GM23338 (cell line): ENCODE results near the gene PGAP6. TPM values are rescaled to one million over a fixed set of nuclear protein-coding genes. Genes with fewer than 3 reads are reported as not detected.

Source experiments
- ATAC-seq: fragments of 200-7000 bp; cut with Tn5 transposase; 3 replicates; pipeline ENCODE4 v1.9.1; 2020
- DNase-seq: peaks from one replicate; pipeline ENCODE4 v3.0.0-alpha.2; 2015; ENCODE audit warnings: low spot score
- H2AFZ ChIP-seq: fragments of 200-600 bp; sonication (generic); 2 replicates; pipeline ENCODE4 v1.8.0; 2016; ENCODE audit warnings: antibody characterized with exemption, mild to moderate bottlenecking, moderate library complexity
- H3F3A ChIP-seq: fragments of 200-600 bp; sonication (generic); replicated peaks from 2 replicates; pipeline ENCODE4 v1.8.0; 2017; ENCODE audit warnings: antibody characterized with exemption, mixed run types, low read depth
- H3K27ac ChIP-seq: fragments of 200-600 bp; sonication (generic); 2 replicates; pipeline ENCODE4 v1.6.1; 2016; ENCODE audit warnings: low read depth
- H3K27me3 ChIP-seq: fragments of 200-600 bp; sonication (generic); 2 replicates; pipeline ENCODE4 v1.8.0; 2016; ENCODE audit warnings: mild to moderate bottlenecking, mixed run types, moderate library complexity; ENCODE audit not compliant: insufficient read depth
- H3K36me3 ChIP-seq: fragments of 200-600 bp; sonication (generic); 2 replicates; pipeline ENCODE4 v1.8.0; 2016; ENCODE audit warnings: mild to moderate bottlenecking; ENCODE audit not compliant: insufficient read depth
- H3K4me1 ChIP-seq: fragments of 200-600 bp; sonication (generic); 2 replicates; pipeline ENCODE4 v1.8.0; 2016; ENCODE audit warnings: mild to moderate bottlenecking, moderate library complexity; ENCODE audit not compliant: insufficient read depth
- H3K4me2 ChIP-seq: fragments of 200-600 bp; sonication (generic); 2 replicates; pipeline ENCODE4 v1.7.1; 2017; ENCODE audit warnings: mixed run types
- H3K4me3 ChIP-seq: fragments of 200-600 bp; sonication (generic); 2 replicates; pipeline ENCODE4 v1.6.1; 2016; ENCODE audit warnings: mixed run types
- H3K79me2 ChIP-seq: fragments of 200-600 bp; sonication (generic); replicated peaks from 2 replicates; pipeline ENCODE4 v1.8.0; 2017; ENCODE audit warnings: mild to moderate bottlenecking; ENCODE audit not compliant: insufficient read depth
- H3K9me2 ChIP-seq: fragments of 200-600 bp; sonication (generic); 2 replicates; pipeline ENCODE4 v1.8.0; 2017; ENCODE audit not compliant: insufficient read depth
- H4K20me1 ChIP-seq: fragments of 200-600 bp; sonication (generic); replicated peaks from 2 replicates; pipeline ENCODE4 v1.8.0; 2017; ENCODE audit warnings: mild to moderate bottlenecking; ENCODE audit not compliant: insufficient read depth
- H3K27ac Mint-ChIP-seq: 2 replicates; pipeline ENCODE4 v1.8.0; 2020; ENCODE audit warnings: inconsistent platforms, mild to moderate bottlenecking, moderate library complexity, mixed read lengths
- H3K27me3 Mint-ChIP-seq: 3 replicates; pipeline ENCODE4 v1.8.0; 2022; ENCODE audit warnings: low read depth, mild to moderate bottlenecking, moderate library complexity, mixed read lengths, inconsistent platforms; ENCODE audit not compliant: insufficient read depth, poor library complexity
- H3K36me3 Mint-ChIP-seq: 3 replicates; pipeline ENCODE4 v1.8.0; 2021; ENCODE audit warnings: low read depth, mild to moderate bottlenecking, inconsistent platforms, moderate library complexity, mixed read lengths
- H3K4me1 Mint-ChIP-seq: 3 replicates; pipeline ENCODE4 v1.8.0; 2020; ENCODE audit warnings: mild to moderate bottlenecking, inconsistent platforms, mixed read lengths
- H3K4me3 Mint-ChIP-seq: 3 replicates; pipeline ENCODE4 v1.8.0; 2021; ENCODE audit warnings: moderate library complexity, mild to moderate bottlenecking, inconsistent platforms, mixed read lengths
- H3K9me3 Mint-ChIP-seq: 3 replicates; pipeline ENCODE4 v1.8.0; 2020; ENCODE audit warnings: moderate library complexity, mild to moderate bottlenecking, inconsistent platforms, mixed read lengths
- CREB1 ChIP-seq: fragments of 250-450 bp; sonication (Bioruptor Pico); IDR thresholded peaks from 2 replicates; pipeline ENCODE4 v1.5.0; 2020; ENCODE audit warnings: low read depth, mild to moderate bottlenecking, moderate library complexity
- EZH2 ChIP-seq: fragments of 200-600 bp; sonication (generic); IDR thresholded peaks from one replicate; pipeline ENCODE4 v1.8.0; 2017; ENCODE audit warnings: antibody characterized with exemption, mild to moderate bottlenecking, low read depth; ENCODE audit not compliant: unreplicated experiment
- EZH2phosphoT487 ChIP-seq: fragments of 200-600 bp; sonication (generic); IDR thresholded peaks from one replicate; pipeline ENCODE4 v1.8.1; 2018; ENCODE audit warnings: antibody characterized with exemption; ENCODE audit not compliant: unreplicated experiment
- JUNB ChIP-seq: IDR thresholded peaks from one replicate; pipeline ENCODE4 v1.6.1; 2016; ENCODE audit warnings: antibody characterized with exemption; ENCODE audit not compliant: unreplicated experiment
- NANOG ChIP-seq: IDR thresholded peaks from 2 replicates; pipeline ENCODE4 v1.6.1; 2016; ENCODE audit warnings: antibody characterized with exemption, borderline replicate concordance
- POLR2AphosphoS5 ChIP-seq: IDR thresholded peaks from 2 replicates; pipeline ENCODE4 v1.6.1; 2016; ENCODE audit warnings: antibody characterized with exemption, low read depth
- STAT1 ChIP-seq: IDR thresholded peaks from one replicate; pipeline ENCODE4 v1.6.1; 2016; ENCODE audit warnings: antibody characterized with exemption; ENCODE audit not compliant: unreplicated experiment
- ZNF114 ChIP-seq: fragments of 250-450 bp; sonication (Bioruptor Pico); IDR thresholded peaks from 2 replicates; pipeline ENCODE4 v1.5.0; 2020; ENCODE audit warnings: mild to moderate bottlenecking, moderate library complexity
- ZNF331 ChIP-seq: fragments of 250-450 bp; sonication (Bioruptor Pico); IDR thresholded peaks from 2 replicates; pipeline ENCODE4 v1.5.0; 2020; ENCODE audit warnings: low read depth, mild to moderate bottlenecking, moderate library complexity
- polyA plus RNA-seq: library from polyadenylated mRNA; unstranded; fragments of >200 nt; fragmentation: Nextera tagmentation; extraction: Ambion mirVana; gene quantifications from 2 replicates; pipeline ENCODE4 v1.2.1, GENCODE V29; 2016
- total RNA-seq: library from RNA; depleted of rRNA; stranded (reverse); fragments of >200 nt; shearing (Covaris generic); gene quantifications from 2 replicates; pipeline ENCODE4 v1.2.3, GENCODE V29; 2014
- TF ChIP-seq, protein P1 (sequence below): IDR thresholded peaks from one replicate; pipeline ENCODE4 v1.6.1; 2018; ENCODE audit warnings: antibody characterized with exemption; ENCODE audit not compliant: unreplicated experiment
- TF ChIP-seq, protein P2 (sequence below): fragments of 250-450 bp; sonication (Bioruptor Pico); IDR thresholded peaks from 2 replicates; pipeline ENCODE4 v1.5.0; 2020; ENCODE audit warnings: mild to moderate bottlenecking, moderate library complexity
- TF ChIP-seq, protein P3 (sequence below), 2 experiments: fragments of 200-600 bp in 1 of 2; sonication (generic) in 1 of 2; conservative IDR thresholded peaks; 2 replicates each; pipeline versions ENCODE4 v1.5.1 to v1.6.1; 2016 to 2017; ENCODE audit warnings: antibody characterized with exemption in 2 of 2, low read depth in 2 of 2, mild to moderate bottlenecking in 2 of 2, moderate library complexity in 1 of 2
- TF ChIP-seq, protein P4 (sequence below): IDR thresholded peaks from 2 replicates; pipeline ENCODE4 v1.6.1; 2016; ENCODE audit warnings: antibody characterized with exemption

The PGAP6 gene
- total and polyA plus RNA-seq, 2 experiments from 2014 or later = 25.1 to 112 TPM

DNA sequence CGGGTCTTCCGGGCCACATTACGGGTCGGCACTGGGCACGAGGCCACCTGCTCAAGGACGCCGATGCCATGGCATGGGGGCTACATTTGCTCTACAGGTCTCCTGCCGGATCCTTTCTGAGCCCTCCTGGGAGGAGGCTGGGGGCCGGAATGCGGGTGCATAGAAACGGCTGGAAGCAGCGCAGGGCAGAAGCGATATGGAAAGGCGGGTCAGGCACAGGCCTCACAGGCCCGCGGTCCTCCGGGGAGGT is 57.7 kb downstream of the PGAP6 start:
- Histone ChIP-seq H2AFZ (no peak overlapping the region), H3K79me2 (peaks cover 97% of the 10 kb centered on the region), H3K4me2 (no peak overlapping the region), H4K20me1 (peaks cover 31% of the 10 kb centered on the region), H3K4me3 (no peak overlapping the region), H3F3A (peaks cover 3% of the 10 kb centered on the region; the same call in 1 of the 2 replicates), H3K27ac (0 out of 2 replicates have a peak overlapping the region, but pooled peaks have one; percentile 55), H3K36me3 (no peaks in the 10 kb centered on the region), H3K4me1 (peaks cover 4% of the 10 kb centered on the region; the same call in 1 of the 2 replicates), H3K27me3 (no peaks in the 10 kb centered on the region), H3K9me2 (no peaks in the 10 kb centered on the region)
- DNase-seq (no peak), ATAC-seq (peak; percentile 6; the same call in 2 of the 3 replicates)
- Mint-ChIP-seq H3K4me1 (peaks cover 25% of the 10 kb centered on the region), H3K27me3 (peaks cover 6% of the 10 kb centered on the region), H3K9me3 (no peaks in the 10 kb centered on the region), H3K36me3 (peaks cover 5% of the 10 kb centered on the region; the same call in 2 of the 3 replicates), H3K4me3 (no peak overlapping the region), H3K27ac (no peak overlapping the region)
- TF ChIP-seq, protein P1, sequence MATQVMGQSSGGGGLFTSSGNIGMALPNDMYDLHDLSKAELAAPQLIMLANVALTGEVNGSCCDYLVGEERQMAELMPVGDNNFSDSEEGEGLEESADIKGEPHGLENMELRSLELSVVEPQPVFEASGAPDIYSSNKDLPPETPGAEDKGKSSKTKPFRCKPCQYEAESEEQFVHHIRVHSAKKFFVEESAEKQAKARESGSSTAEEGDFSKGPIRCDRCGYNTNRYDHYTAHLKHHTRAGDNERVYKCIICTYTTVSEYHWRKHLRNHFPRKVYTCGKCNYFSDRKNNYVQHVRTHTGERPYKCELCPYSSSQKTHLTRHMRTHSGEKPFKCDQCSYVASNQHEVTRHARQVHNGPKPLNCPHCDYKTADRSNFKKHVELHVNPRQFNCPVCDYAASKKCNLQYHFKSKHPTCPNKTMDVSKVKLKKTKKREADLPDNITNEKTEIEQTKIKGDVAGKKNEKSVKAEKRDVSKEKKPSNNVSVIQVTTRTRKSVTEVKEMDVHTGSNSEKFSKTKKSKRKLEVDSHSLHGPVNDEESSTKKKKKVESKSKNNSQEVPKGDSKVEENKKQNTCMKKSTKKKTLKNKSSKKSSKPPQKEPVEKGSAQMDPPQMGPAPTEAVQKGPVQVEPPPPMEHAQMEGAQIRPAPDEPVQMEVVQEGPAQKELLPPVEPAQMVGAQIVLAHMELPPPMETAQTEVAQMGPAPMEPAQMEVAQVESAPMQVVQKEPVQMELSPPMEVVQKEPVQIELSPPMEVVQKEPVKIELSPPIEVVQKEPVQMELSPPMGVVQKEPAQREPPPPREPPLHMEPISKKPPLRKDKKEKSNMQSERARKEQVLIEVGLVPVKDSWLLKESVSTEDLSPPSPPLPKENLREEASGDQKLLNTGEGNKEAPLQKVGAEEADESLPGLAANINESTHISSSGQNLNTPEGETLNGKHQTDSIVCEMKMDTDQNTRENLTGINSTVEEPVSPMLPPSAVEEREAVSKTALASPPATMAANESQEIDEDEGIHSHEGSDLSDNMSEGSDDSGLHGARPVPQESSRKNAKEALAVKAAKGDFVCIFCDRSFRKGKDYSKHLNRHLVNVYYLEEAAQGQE = no peak
- TF ChIP-seq NANOG (no peak), STAT1 (no peak), CREB1 (no peak), EZH2phosphoT487 (no peak), ZNF331 (CRISPR knock-in tag) (no peak), ZNF114 (CRISPR knock-in tag) (no peak), JUNB (no peak), POLR2AphosphoS5 (no peak), EZH2 (no peak)
- TF ChIP-seq, protein P2, sequence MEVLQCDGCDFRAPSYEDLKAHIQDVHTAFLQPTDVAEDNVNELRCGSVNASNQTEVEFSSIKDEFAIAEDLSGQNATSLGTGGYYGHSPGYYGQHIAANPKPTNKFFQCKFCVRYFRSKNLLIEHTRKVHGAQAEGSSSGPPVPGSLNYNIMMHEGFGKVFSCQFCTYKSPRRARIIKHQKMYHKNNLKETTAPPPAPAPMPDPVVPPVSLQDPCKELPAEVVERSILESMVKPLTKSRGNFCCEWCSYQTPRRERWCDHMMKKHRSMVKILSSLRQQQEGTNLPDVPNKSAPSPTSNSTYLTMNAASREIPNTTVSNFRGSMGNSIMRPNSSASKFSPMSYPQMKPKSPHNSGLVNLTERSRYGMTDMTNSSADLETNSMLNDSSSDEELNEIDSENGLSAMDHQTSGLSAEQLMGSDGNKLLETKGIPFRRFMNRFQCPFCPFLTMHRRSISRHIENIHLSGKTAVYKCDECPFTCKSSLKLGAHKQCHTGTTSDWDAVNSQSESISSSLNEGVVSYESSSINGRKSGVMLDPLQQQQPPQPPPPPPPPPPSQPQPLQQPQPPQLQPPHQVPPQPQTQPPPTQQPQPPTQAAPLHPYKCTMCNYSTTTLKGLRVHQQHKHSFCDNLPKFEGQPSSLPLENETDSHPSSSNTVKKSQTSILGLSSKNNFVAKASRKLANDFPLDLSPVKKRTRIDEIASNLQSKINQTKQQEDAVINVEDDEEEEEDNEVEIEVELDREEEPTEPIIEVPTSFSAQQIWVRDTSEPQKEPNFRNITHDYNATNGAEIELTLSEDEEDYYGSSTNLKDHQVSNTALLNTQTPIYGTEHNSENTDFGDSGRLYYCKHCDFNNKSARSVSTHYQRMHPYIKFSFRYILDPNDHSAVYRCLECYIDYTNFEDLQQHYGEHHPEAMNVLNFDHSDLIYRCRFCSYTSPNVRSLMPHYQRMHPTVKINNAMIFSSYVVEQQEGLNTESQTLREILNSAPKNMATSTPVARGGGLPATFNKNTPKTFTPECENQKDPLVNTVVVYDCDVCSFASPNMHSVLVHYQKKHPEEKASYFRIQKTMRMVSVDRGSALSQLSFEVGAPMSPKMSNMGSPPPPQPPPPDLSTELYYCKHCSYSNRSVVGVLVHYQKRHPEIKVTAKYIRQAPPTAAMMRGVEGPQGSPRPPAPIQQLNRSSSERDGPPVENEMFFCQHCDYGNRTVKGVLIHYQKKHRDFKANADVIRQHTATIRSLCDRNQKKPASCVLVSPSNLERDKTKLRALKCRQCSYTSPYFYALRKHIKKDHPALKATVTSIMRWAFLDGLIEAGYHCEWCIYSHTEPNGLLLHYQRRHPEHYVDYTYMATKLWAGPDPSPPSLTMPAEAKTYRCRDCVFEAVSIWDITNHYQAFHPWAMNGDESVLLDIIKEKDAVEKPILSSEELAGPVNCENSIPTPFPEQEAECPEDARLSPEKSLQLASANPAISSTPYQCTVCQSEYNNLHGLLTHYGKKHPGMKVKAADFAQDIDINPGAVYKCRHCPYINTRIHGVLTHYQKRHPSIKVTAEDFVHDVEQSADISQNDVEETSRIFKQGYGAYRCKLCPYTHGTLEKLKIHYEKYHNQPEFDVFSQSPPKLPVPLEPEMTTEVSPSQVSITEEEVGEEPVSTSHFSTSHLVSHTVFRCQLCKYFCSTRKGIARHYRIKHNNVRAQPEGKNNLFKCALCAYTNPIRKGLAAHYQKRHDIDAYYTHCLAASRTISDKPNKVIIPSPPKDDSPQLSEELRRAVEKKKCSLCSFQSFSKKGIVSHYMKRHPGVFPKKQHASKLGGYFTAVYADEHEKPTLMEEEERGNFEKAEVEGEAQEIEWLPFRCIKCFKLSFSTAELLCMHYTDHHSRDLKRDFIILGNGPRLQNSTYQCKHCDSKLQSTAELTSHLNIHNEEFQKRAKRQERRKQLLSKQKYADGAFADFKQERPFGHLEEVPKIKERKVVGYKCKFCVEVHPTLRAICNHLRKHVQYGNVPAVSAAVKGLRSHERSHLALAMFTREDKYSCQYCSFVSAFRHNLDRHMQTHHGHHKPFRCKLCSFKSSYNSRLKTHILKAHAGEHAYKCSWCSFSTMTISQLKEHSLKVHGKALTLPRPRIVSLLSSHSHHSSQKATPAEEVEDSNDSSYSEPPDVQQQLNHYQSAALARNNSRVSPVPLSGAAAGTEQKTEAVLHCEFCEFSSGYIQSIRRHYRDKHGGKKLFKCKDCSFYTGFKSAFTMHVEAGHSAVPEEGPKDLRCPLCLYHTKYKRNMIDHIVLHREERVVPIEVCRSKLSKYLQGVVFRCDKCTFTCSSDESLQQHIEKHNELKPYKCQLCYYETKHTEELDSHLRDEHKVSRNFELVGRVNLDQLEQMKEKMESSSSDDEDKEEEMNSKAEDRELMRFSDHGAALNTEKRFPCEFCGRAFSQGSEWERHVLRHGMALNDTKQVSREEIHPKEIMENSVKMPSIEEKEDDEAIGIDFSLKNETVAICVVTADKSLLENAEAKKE (CRISPR knock-in tag) = no peak
- TF ChIP-seq, protein P3, sequence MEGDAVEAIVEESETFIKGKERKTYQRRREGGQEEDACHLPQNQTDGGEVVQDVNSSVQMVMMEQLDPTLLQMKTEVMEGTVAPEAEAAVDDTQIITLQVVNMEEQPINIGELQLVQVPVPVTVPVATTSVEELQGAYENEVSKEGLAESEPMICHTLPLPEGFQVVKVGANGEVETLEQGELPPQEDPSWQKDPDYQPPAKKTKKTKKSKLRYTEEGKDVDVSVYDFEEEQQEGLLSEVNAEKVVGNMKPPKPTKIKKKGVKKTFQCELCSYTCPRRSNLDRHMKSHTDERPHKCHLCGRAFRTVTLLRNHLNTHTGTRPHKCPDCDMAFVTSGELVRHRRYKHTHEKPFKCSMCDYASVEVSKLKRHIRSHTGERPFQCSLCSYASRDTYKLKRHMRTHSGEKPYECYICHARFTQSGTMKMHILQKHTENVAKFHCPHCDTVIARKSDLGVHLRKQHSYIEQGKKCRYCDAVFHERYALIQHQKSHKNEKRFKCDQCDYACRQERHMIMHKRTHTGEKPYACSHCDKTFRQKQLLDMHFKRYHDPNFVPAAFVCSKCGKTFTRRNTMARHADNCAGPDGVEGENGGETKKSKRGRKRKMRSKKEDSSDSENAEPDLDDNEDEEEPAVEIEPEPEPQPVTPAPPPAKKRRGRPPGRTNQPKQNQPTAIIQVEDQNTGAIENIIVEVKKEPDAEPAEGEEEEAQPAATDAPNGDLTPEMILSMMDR (conservative IDR thresholded peaks at IDR 0.05; ENCODE audit: low read depth in 2 of 2) = no peak
- TF ChIP-seq, protein P4, sequence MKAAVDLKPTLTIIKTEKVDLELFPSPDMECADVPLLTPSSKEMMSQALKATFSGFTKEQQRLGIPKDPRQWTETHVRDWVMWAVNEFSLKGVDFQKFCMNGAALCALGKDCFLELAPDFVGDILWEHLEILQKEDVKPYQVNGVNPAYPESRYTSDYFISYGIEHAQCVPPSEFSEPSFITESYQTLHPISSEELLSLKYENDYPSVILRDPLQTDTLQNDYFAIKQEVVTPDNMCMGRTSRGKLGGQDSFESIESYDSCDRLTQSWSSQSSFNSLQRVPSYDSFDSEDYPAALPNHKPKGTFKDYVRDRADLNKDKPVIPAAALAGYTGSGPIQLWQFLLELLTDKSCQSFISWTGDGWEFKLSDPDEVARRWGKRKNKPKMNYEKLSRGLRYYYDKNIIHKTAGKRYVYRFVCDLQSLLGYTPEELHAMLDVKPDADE = no peak
